ENCODE results near the gene ABCC12.

Gene ABCC12

GRCh38 chr16:48165961-48166578, 10.3 kb upstream of the ABCC12 start:
- no peak for DNase-seq

- DNase-seq = no peak
Observed at GRCh38 chr16:48164907-48165715, 9.3 kb upstream of the ABCC12 start.

GRCh38 chr16:48162839-48163410, 7.1 kb upstream of the ABCC12 start:
- no peak for DNase-seq

GRCh38 chr16:48161906-48162305, 6.1 kb upstream of the ABCC12 start:
- no peak for DNase-seq

GRCh38 chr16:48160575-48160974, 4.8 kb upstream of the ABCC12 start:
- no peak for DNase-seq

- DNase-seq = no peak
Observed at GRCh38 chr16:48158296-48158695, 2.5 kb upstream of the ABCC12 start.

GRCh38 chr16:48157794-48158193, 2.0 kb upstream of the ABCC12 start:
- DNase-seq = no peak

- DNase-seq = no peak
Observed at GRCh38 chr16:48157302-48157701, 1.5 kb upstream of the ABCC12 start.

- DNase-seq = peak; percentile 35
Observed at GRCh38 chr16:48156790-48157209, 1.0 kb upstream of the ABCC12 start.

- DNase-seq = no peak
Observed at GRCh38 chr16:48153774-48154173, 2.0 kb downstream of the ABCC12 start.

- no peak for DNase-seq
Observed at GRCh38 chr16:48152226-48152625, 3.6 kb downstream of the ABCC12 start.

GRCh38 chr16:48150707-48151106, 5.1 kb downstream of the ABCC12 start:
- no peak for DNase-seq

GRCh38 chr16:48146710-48147109, 9.1 kb downstream of the ABCC12 start:
- DNase-seq = no peak

GRCh38 chr16:48146131-48146530, 9.7 kb downstream of the ABCC12 start:
- no peak for DNase-seq

GRCh38 chr16:48143812-48144368, 11.9 kb downstream of the ABCC12 start:
- no peak for DNase-seq

- no peak for DNase-seq
Observed at GRCh38 chr16:48140821-48141220, 15.0 kb downstream of the ABCC12 start.

- no peak for DNase-seq
Observed at GRCh38 chr16:48139517-48139916, 16.3 kb downstream of the ABCC12 start.

GRCh38 chr16:48138543-48138942, 17.2 kb downstream of the ABCC12 start:
- DNase-seq = no peak

GRCh38 chr16:48137822-48138221, 18.0 kb downstream of the ABCC12 start:
- no peak for DNase-seq

- DNase-seq = no peak
Observed at GRCh38 chr16:48136547-48137360, 19.0 kb downstream of the ABCC12 start.

GRCh38 chr16:48133455-48134211, 22.2 kb downstream of the ABCC12 start:
- no peak for DNase-seq

- no peak for DNase-seq
Observed at GRCh38 chr16:48132696-48133095, 23.1 kb downstream of the ABCC12 start.

Data from NCI-H1694 (cell line).